HUES6 (cell line): ENCODE results near the gene DDX41.

Experiments
- H3K27ac ChIP-seq: 2 replicates; pipeline ENCODE4 v1.7.0; 2013; ENCODE audit warnings: low read depth, mild to moderate bottlenecking, low read length, inconsistent platforms
- H3K27me3 ChIP-seq: 2 replicates; pipeline ENCODE4 v1.6.1; 2013; ENCODE audit warnings: low read length; ENCODE audit not compliant: control insufficient read depth, insufficient read depth
- H3K36me3 ChIP-seq: 2 replicates; pipeline ENCODE4 v1.6.1; 2013; ENCODE audit warnings: low read length; ENCODE audit not compliant: control insufficient read depth, insufficient read depth
- H3K4me1 ChIP-seq: 2 replicates; pipeline ENCODE4 v1.6.1; 2013; ENCODE audit warnings: low read length; ENCODE audit not compliant: control insufficient read depth, insufficient read depth
- H3K4me3 ChIP-seq: 2 replicates; pipeline ENCODE4 v1.5.1; 2013; ENCODE audit warnings: low read depth, low read length
- H3K9ac ChIP-seq: one replicate; pipeline ENCODE4 v1.6.1; 2013; ENCODE audit warnings: mild to moderate bottlenecking, low read length
- H3K9me3 ChIP-seq: 2 replicates; pipeline ENCODE4 v1.6.1; 2013; ENCODE audit warnings: low read depth, low read length; ENCODE audit not compliant: control insufficient read depth, insufficient read depth

The DDX41 gene

DNA sequence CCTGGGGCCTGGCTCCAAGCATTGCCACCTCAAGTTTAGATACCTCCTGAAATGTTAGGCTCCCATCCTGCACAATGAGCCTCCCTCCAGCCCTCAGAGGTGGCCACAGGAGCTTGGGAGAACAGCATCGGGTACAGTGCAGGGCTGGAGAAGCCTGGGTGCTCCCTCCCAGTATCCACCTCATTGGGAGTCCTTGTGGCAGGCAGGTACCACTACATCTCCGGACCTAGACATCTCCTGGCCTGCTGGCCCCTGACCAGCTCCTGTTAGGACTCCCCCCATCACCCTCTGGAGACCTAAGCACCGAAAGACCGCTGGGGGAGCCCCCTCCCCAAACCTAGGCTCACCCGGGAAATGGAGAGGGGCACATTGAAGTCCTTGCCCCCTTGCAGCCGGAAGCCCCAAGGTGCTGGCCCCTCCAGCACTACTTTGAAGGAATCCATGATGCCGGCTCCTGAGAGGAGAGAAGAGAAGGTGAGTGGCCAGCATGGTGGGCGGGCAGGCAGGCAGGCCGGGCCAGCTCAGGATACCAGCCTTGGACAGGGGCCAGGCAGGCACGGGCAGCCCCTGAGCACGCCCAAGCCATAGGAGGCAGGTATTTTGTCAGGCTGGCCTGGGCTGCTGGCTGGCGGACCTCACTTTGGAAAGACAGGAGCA is 20.6 kb downstream of the DDX41 start:
- no peaks in the 10 kb centered on the region for H3K9me3 ChIP-seq
- peak overlapping the region; percentile 99 for H3K27ac ChIP-seq
- peak overlapping the region; percentile 98 for H3K9ac ChIP-seq
- H3K4me1 ChIP-seq: peaks cover 42% of the 10 kb centered on the region
- peaks cover 16% of the 10 kb centered on the region for H3K27me3 ChIP-seq
- peaks cover 32% of the 10 kb centered on the region for H3K36me3 ChIP-seq
- peak overlapping the region; percentile 74 for H3K4me3 ChIP-seq

GRCh38 chr5:177495243-177496060 is 21.3 kb downstream of the DDX41 start:
- Histone ChIP-seq H3K36me3 (peaks cover 40% of the 10 kb centered on the region), H3K9ac (peak overlapping the region; percentile 98), H3K27me3 (peaks cover 16% of the 10 kb centered on the region), H3K4me1 (peaks cover 40% of the 10 kb centered on the region), H3K9me3 (no peaks in the 10 kb centered on the region), H3K4me3 (peak overlapping the region; percentile 74), H3K27ac (peak overlapping the region; percentile 99)

DNA sequence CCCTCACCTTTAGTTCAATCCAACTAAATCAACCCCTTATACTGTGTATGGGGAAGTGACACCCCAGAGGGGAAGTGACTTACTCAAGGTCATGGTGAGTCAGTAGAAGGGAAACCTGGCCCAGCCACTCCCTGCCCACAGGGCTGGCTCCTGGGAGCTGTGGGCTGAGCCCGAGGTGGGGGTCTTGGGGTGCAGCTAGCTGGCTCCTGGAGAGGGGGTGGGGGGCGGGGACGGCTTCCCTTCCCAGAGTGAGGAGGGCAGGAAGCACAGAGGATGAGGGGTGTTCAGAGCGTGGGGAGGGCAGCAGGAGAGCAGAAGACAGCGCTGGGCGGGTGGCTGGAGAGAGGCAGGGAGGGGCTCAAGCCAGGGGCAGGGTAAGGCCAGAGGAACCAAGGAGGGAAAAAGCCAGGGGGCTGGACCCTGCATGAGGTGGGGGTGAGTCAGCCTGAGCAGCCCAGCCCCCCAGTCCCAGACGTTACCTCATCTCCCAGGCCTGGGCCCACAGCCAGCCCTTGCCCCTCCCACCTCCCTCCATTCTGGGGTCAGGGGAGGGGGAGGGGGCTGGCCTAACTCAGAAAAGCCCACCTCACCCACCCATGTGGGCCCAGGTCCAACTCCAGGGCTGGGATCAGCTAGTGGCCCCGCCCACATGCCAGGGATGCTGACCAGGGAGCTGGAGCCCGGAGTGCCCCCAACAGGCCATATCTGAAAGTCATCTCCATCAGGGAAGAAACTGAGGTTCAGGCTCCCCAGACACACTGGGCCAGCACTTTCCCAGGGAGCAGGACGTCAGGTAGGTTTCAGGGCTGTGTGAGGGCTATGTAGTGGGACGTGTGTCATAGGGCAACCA is 22.2 kb downstream of the DDX41 start:
- Histone ChIP-seq H3K27me3 (peaks cover 14% of the 10 kb centered on the region), H3K9me3 (no peaks in the 10 kb centered on the region), H3K4me1 (peaks cover 40% of the 10 kb centered on the region), H3K4me3 (peak overlapping the region; percentile 74; the same call in 1 of the 2 replicates), H3K36me3 (peaks cover 48% of the 10 kb centered on the region), H3K27ac (peak overlapping the region; percentile 99), H3K9ac (peak overlapping the region; percentile 98)

GRCh38 chr5:177493795-177494345 is 22.9 kb downstream of the DDX41 start:
- peaks cover 39% of the 10 kb centered on the region for H3K4me1 ChIP-seq
- H3K27ac ChIP-seq: peak overlapping the region; percentile 25; the same call in 1 of the 2 replicates
- peaks cover 55% of the 10 kb centered on the region for H3K36me3 ChIP-seq
- H3K9ac ChIP-seq: peak overlapping the region; percentile 98
- peaks cover 9% of the 10 kb centered on the region for H3K27me3 ChIP-seq
- no peaks in the 10 kb centered on the region for H3K9me3 ChIP-seq
- H3K4me3 ChIP-seq: no peak overlapping the region

- H3K9ac ChIP-seq: no peak overlapping the region
- peaks cover 31% of the 10 kb centered on the region for H3K4me1 ChIP-seq
- no peak overlapping the region for H3K27ac ChIP-seq
- peaks cover 64% of the 10 kb centered on the region for H3K36me3 ChIP-seq
- no peaks in the 10 kb centered on the region for H3K9me3 ChIP-seq
- no peak overlapping the region for H3K4me3 ChIP-seq
- no peaks in the 10 kb centered on the region for H3K27me3 ChIP-seq
Observed at GRCh38 chr5:177492841-177493240, 23.9 kb downstream of the DDX41 start.

- Histone ChIP-seq H3K9ac (no peak overlapping the region), H3K27me3 (no peaks in the 10 kb centered on the region), H3K9me3 (no peaks in the 10 kb centered on the region), H3K4me1 (peaks cover 31% of the 10 kb centered on the region), H3K27ac (no peak overlapping the region), H3K4me3 (no peak overlapping the region), H3K36me3 (peaks cover 71% of the 10 kb centered on the region)
Observed at GRCh38 chr5:177491983-177492746, 24.6 kb downstream of the DDX41 start.

- peaks cover 75% of the 10 kb centered on the region for H3K36me3 ChIP-seq
- H3K4me1 ChIP-seq: peaks cover 30% of the 10 kb centered on the region
- no peak overlapping the region for H3K9ac ChIP-seq
- H3K27me3 ChIP-seq: no peaks in the 10 kb centered on the region
- H3K27ac ChIP-seq: peak overlapping the region; percentile 28; the same call in 1 of the 2 replicates
- H3K9me3 ChIP-seq: no peaks in the 10 kb centered on the region
- no peak overlapping the region for H3K4me3 ChIP-seq
Observed at GRCh38 chr5:177491429-177491945, 25.3 kb downstream of the DDX41 start.

DNA sequence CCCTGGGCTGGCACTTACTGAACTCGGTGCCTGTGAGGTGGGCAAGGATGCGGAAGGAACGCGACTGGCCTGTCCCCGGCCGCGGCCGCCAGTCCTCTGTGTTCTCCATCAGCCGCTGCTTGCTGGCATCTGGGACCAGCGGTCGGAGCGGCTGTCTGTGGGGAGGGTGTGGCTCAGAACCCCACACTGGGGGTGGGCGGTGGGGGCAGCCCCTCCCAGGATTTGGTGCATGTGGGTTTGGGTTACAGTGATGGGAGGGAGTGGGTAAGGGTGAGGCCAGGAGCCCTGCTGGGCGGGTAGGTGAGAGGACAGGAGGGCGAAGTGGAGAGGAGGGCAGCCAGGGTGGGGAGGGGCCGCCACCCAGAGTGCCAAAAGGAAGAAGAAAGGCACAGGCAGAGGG is 25.8 kb downstream of the DDX41 start:
- Histone ChIP-seq H3K4me3 (no peak overlapping the region), H3K27ac (peak overlapping the region; percentile 28; the same call in 1 of the 2 replicates), H3K9me3 (no peaks in the 10 kb centered on the region), H3K9ac (no peak overlapping the region), H3K4me1 (peaks cover 25% of the 10 kb centered on the region), H3K36me3 (peaks cover 79% of the 10 kb centered on the region), H3K27me3 (no peaks in the 10 kb centered on the region)

- Histone ChIP-seq H3K4me3 (no peak overlapping the region), H3K36me3 (peaks cover 80% of the 10 kb centered on the region), H3K9ac (no peak overlapping the region), H3K27me3 (no peaks in the 10 kb centered on the region), H3K27ac (no peak overlapping the region; the same call in 1 of the 2 replicates), H3K9me3 (no peaks in the 10 kb centered on the region), H3K4me1 (peaks cover 20% of the 10 kb centered on the region)
Observed at GRCh38 chr5:177490311-177490991, 26.3 kb downstream of the DDX41 start.
